ENCODE data around the gene OR4M1.

DNA sequence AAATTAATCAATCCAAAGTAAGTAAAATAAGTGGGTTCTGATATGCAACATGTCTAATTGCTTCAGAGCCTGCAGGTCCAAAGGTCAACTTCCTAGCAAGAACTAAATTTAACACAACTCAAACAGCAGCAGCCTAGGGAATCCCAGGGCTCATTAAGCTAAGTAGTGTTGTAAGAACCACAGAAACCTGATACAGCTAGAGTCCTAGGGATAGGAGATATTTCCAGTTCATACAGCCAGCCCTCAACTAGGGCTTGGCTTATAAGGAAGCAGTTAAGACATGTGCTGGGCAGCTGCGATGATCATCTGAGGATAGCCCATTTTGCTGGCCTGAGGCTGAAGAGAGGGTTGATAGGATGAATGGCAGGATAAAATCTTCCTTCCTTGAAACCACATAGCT is 30.0 kb upstream of the OR4M1 start, which contains the start of gene OR4Q3:
- TF ChIP-seq, protein P1, sequence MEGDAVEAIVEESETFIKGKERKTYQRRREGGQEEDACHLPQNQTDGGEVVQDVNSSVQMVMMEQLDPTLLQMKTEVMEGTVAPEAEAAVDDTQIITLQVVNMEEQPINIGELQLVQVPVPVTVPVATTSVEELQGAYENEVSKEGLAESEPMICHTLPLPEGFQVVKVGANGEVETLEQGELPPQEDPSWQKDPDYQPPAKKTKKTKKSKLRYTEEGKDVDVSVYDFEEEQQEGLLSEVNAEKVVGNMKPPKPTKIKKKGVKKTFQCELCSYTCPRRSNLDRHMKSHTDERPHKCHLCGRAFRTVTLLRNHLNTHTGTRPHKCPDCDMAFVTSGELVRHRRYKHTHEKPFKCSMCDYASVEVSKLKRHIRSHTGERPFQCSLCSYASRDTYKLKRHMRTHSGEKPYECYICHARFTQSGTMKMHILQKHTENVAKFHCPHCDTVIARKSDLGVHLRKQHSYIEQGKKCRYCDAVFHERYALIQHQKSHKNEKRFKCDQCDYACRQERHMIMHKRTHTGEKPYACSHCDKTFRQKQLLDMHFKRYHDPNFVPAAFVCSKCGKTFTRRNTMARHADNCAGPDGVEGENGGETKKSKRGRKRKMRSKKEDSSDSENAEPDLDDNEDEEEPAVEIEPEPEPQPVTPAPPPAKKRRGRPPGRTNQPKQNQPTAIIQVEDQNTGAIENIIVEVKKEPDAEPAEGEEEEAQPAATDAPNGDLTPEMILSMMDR (optimal IDR thresholded peaks at IDR 0.05 in 1 of 3, IDR thresholded peaks at IDR 0.05 in 1 of 3, conservative IDR thresholded peaks at IDR 0.05 in 1 of 3; ENCODE audit: extremely low read depth in 1 of 3, insufficient read depth in 2 of 3, low read length in 3 of 3) = no peak
- TF ChIP-seq EZH2 (IDR thresholded peaks at IDR 0.05; ENCODE audit: low read length) = no peak
